Right lobe of liver (tissue), 4 donors: ENCODE data around the gene CCL8.

Source experiments
- CTCF ChIP-seq, 4 donors: fragments of 200-600 bp in 3 of 4; fragments of 450-650 bp in 1 of 4; IDR thresholded peaks; one replicate each; pipeline versions ENCODE4 v1.5.1 to v1.8.0; 2016 to 2022; ENCODE audit warnings: antibody characterized with exemption in 4 of 4, mild to moderate bottlenecking in 2 of 4
- POLR2A ChIP-seq: fragments of 450-650 bp; IDR thresholded peaks from one replicate; pipeline ENCODE4 v1.6.1; 2017; ENCODE audit warnings: antibody characterized with exemption, mild to moderate bottlenecking
- donor health status: DM: no; HTN: no; CAD: no.
- donor health status: DM: no; HTN: no; CAD: no.
- donor health status: DM: no; HTN: yes; CAD: no.

GRCh38 chr17:34356194-34356593 lies 37.0 kb downstream of the CCL8 start, which contains the start of gene CCL13:
- TF ChIP-seq CTCF (IDR thresholded peaks at IDR 0.05) (no peak), POLR2A (no peak)
